ENCODE results near the gene DDX41.

Gene DDX41

DNA sequence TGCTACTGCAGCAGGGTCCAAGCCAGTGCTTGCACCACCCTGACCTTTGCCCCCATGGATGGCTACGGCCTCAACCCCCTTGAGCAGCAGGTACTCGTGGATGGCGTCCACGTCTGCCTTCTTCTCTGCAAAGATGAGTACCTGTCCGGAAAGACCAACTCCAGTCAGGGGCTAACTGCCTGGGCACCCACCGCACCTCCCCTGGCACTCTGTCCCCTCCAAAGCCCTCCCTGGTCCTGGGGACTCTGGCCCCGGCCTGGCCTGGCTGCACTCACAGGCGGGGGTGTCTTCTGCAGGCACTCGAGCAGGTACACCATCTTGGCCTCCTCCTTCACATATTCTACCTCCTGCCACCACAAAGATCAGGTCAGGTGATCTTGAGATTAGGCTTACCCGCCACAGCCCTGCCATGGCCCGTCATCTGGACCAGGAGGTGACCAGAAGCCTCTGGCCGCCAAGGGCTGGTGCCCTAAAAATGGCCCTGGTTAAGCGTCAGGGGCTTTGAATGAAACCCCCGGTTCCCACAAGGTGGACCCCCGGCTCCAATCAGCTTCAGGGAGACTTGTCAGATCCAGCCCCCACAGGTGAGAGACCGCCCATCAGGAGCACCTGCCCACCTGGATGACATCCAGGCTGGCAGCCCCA is 3.9 kb downstream of the DDX41 start:
- no peak for DNase-seq

DNA sequence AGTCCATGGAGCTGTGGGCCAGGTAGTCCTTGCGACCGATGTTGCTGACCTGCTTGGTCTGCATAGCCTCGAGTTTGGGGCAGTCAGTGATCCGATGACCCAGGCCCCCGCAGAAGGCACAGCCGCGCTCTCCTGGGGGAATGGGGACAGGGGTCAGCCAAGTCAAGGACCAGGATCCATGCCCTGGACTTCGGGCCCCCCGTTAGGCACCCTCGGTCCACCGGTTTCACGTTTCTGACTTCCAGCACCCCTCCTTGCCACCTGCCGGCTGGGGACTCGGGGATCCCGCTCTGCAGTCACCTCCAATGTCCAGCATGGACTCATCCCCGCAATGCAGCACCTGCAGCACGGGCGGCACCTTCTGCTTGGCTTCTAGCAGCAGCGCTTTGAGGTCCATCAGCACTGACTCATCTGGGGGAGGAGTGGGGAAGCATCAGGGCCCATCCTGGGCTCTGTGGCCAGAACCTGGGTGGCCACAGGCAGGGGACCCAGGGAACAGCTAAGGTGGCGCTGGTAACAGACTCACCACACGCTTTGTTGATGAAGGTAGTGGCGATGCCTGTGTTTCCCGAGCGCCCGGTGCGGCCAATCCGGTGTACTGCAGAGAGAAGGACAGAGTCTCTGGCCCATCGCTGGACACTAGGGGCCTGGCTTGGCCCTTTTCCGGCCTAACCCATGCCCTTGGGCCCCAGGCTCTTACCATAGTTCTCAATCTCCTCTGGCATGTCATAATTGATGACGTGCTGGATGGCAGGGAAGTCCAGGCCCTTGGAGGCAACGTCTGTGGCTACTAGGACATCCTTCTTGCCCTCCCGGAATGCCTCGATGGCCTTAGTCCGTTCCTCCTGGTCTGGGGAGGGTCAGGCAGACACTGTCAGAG is 4.7 kb downstream of the DDX41 start:
- no peak for DNase-seq

DNA sequence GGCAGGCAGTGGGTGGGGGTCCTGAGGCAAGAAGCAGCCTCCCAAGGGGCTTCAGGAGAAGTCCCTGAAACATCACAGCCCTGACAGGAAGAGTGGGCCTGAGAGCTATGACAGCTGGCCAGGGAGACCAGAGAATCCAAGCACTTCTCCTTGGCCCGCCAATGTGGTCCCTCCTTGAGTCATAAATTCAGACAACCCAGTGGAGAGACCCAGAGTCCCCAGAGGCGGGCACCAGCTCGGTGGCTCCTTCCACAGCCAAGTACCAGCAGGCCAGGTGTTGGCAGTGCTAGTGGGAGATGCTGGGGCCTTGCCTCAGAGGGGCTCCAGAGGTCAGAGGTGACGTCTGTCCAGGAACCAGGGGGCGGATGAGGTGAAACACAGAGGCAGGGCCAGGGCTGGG is 5.6 kb downstream of the DDX41 start:
- no peak for DNase-seq

DNA sequence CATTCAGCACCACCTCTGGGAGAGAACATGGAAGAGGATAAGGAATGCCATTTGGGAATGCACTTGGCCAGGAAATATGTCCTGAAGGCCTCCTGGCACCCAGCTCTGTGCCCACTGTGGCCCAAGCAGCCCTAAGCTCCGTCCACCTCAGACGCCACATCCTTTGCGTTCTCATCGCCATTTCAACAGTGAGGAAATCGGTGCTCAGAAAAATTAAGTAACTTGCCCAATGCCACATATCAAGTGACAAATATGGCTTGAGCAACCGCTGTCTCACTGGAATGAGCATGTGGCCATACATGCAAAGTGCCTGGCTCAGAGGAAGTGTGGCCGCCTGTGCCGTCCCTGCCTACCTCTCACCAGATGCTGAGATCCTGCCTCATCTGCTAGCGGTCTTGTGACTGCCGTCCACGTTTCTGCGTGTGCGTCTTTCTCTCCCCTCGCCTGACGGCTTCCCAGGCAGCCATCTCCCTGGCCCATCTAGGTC is 6.2 kb downstream of the DDX41 start:
- DNase-seq: no peak

DNA sequence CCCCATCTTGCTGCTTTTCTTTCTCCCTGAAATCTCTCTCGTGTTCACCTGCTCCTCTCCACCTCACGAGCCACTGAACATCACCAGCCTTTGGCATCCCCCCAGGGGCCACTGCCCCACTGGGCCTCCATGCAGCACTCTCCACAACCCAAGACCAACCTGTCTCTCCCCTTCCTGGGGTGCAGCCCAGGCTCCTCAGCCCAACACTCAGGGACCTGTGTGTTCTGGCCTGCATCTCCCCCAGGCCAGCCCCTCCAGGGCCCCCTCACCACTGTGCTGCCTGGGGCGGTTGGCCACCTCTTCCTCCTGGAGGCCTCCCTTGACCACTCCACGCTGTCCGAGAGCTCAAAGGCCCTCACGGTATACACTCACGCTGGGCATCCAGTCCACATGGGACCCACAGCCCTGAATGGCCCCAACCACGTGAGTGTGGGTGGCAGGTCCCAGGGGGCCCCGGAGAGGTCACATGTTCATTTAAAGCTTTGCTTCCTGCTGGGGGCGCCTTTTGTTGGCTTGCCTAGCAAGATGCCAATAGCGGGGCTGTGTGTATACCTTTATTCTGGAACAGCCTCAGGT is 6.7 kb downstream of the DDX41 start:
- DNase-seq: no peak

DNA sequence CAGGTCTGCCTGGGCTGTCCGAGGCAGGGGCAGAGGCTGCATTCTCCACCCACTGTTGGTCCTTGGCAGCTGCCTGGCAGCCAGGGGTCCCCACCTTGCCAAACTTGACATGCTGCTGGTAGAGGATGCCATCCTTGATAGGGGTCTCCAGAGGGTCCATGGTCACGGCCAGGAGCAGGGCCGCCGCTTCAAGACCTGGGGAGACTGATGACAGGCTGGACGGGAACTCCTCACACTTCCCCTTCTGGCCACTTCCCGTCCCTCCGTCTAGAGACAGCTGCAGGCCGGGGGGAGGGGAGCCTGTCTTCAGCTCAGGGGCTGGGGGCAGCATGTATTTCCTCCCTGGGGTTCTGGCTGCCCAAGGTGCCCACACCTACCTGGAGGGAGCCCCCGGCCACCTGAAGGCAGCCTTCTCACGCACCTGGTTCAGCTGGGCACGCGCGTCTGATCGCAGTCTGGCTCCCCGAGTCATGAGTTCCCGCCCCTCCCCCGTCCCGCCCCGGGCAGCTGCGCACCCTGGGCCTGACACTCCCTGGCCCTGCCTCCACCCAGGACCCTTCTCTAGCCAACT is 7.3 kb downstream of the DDX41 start, which contains the start of gene DOK3:
Gene DOK3 (minus strand): TSS at position 446 of the 571 bp plus-strand sequence. CDS start 286 bp downstream, at position 160.
- no peak for DNase-seq

DNA sequence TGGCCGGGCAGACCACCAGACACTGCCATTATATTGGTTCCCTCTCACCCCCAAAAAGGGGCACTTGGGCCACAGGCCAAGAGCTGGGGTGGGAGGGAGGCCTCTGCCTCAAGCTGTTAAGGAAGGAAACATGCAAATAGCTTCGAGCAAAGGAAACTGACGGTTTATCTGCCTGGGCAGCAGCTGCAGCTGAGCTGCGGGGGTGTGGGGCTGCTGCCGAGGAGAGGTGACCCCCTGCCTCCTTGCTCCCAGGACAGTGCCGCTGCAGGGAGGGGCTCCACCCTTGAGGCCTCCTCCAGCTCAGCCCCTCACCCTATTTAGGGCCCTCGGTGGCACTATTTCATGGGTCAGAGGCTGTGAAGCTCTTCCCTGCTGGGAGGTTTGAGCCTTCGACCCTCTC is 7.9 kb downstream of the DDX41 start:
- DNase-seq: no peak

DNA sequence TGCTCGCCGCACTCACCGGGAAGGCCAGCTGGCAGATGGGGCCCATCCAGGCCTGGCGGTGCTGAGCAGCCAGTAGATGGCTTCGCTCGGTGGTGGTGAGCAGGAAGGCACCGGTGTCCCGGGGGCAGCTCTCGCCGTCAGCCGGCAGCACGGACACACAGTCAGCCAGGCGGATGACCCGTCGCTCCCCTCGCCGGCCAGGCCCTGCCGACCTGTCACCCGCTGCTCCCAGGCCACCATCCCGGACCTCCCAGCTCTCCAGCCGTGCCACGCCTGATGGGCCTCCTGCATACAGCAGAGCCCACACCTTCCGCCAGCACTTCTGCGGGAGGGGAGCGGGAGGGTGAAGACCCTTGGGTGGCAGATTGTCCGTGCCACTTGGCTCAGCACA is 8.5 kb downstream of the DDX41 start:
- DNase-seq: no peak

DNA sequence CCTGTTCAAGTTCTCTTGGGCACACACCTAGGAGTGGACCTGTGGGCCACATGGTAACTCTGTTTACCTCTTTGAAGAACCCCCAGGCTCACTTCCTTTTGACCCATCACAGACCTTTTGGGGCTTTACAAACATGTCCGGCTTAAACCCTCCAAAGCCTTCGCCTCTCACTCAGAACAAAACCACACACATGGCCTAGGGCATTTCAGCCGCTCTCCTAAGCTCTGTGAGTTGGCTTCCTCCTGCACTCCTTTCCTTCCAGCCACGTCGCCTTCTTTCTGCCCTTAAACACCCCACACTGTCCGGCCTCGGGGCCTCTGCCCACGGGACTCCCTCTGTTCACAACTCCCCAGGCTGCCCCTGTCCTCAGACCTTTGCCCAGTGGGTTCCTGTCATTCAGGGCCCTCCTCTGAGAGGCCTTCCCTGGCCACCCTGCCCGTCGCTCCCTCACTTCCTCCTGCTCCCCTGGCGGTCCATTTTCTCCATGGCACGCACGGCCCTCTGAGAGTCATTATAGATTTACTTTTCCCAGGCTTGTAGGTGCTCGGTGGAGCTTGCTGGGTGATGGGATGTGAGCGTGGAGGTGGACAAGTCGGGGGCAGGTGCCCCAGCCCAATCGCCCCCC is 9.1 kb downstream of the DDX41 start:
- no peak for DNase-seq

DNA sequence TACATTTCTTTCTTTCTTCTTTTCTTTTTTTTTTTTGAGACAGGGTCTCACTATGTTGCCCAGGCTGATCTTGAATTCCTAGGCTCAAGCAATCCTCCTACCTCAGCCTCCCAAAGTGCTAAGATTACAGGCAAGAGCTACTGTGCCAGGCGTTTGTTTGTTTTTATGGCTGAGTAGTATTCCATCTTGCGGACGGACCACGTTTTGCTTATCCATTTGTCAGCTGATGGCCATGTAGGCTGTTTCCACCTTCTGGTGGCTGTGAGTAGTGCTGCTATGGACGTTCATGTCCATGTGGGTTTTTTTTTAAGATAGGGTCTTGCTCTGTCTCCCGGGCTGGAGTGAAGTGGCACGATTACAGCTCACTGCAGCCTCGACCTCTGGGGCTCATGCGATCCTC is 9.6 kb downstream of the DDX41 start:
- DNase-seq: no peak

DNA sequence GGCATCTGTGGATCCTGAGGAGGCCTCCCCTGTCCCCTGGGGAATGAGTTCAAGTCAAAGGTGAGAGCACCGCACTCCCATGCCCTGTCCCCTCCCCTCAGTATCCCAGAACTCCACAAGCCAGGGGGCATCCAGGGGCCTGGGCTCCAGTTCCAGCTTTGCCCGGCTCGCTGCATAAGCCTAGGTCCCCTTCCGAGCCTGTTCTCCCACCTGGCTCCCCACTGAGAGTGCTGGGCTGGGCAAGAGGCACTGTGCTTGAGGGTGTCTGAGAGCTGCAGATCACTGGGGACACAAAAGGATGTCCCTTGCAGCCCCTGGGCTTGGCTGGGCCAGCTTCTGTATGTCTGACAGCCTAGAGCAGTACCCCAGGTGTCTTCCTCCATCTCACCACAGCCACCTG is 11.7 kb downstream of the DDX41 start:
- no peak for DNase-seq

DNA sequence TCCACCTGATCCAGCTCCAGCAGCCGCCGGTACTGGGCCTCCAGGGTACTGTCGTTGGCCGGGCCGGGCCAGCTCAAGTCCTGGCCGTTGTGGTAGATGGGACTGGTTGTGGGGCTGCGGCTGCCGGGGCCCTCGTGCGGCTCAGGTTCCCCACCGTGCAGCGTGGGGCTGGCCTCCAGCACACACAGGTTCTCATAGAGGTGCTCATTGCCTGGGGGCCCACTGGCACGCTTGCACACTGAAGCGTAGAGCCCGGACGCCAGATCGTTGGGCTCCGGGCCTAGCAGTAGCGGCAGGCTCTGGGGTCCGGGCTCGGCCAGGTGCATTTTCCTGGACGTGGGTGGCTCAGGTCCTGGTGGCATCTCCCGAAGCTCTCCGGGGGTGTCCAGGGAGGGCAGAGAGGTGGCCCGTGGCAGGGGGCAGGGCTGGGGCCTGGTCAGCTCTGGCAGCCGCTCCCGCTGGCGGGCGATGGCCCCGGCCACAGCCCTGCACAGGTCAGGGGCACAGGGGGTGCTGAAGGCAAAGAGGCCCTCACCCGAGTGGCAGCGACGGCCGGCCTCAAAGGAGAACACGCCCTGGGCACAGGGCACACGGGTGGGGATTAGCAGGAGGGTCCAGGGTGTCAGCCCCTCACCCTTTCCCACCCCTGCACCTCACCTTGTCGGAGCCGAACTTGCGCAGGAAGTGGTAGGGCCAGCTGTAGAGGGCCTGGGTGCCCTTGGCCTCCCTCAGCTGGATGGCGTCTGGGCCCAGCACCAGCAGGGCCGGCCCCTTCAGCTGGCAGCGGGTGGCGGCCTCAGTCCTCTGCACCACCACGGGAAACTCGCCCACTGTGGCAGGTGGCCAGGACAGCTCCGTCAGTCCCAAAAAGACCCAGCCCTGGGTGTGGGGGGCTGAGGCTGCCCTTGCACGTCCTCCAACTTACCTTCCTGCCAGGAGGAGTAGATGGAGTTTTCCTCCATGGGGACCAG is 12.4 kb downstream of the DDX41 start:
- DNase-seq: no peak

DNA sequence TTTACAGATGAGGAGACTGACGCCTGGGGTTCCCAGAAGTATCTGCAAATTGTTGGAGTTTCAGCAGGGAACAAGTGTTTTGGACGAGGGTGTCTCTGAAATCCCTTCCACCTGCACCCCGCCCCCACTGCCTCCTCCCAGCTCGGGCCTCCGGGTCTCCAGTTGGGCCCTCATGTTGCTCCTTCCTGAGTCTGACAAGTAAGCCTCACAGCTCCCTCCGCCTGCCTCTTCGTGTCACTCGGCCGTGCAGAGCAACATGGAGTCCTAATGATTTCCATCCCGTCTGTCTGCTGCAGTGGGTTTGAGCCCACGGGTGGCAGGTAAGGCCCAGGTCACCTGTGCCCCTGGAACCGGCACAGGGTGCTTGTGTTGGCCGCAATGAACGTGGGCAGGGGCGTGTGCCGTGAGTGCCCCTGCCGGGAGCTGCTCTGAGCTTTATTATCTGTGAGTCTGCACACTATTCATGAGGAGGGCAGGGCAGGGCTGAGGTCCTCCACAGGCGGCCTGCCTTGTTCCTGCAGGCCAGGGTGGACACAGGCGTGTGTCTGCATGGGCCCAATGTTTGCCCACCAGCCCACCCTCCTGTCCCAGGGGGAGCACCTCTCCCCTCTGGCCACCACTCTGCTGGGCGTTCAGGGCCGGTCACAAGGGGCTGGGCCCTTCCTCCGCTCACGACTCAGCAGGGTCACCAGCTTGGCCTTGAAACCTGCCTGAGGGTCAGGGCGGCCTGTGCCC is 13.2 kb downstream of the DDX41 start:
- DNase-seq: no peak

DNA sequence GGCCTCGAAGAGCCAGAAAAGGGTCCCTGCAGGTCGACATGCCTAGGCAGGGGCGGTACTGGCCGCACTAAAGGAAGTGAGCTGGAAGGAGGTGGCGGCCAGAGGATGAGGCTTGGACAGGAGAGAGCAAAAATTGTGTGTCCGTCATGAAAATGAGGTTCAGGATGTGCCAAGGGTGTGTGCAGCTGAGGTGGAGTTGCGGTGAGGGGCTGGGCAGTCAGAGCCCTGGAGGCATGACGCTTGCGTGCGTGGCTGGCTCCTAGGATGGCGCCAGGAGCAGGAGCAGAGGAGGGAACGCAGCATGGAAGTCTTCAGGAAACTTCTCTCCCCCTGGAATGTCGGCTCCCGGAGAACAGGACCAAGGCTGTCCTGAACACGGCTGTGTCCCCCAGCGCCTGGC is 13.9 kb downstream of the DDX41 start:
- no peak for DNase-seq

DNA sequence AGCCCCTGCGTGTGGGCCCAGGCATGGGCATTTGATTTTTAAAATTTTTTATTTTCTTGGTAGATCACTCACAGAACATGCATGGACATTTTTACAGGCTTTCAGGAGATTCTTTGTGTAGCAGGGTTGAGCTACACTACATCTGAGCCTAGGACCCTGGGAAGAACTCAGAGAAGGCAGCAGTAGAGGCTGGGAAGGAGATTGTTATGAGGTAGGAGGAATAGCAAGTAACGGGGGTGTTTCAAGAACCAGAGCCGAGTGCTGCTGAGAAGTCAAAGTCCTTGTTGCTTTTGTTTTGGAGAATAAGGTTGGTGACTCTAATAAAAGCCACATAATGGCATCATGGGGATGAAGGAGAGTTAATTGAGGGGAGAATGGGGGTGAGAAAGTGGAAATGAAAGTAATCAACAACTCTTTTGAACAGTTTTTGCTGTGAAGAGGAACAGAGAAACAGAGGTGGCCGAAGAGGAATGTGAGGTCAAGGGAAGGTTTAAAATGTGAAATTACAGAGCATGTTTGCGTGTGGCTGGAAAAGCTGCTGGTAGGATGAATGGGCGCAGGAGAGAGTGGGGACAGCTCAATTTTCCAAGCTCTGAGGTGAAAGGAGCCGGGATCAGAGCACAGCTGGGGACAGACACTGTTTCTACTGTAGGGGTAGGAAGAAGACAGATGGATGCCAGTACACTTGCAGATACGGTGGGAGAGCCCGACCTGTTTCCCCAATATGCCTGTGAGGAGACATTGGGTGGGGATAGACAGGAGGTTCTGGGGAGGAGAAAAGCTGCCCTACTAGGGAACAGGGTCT is 14.7 kb downstream of the DDX41 start:
- no peak for DNase-seq

DNA sequence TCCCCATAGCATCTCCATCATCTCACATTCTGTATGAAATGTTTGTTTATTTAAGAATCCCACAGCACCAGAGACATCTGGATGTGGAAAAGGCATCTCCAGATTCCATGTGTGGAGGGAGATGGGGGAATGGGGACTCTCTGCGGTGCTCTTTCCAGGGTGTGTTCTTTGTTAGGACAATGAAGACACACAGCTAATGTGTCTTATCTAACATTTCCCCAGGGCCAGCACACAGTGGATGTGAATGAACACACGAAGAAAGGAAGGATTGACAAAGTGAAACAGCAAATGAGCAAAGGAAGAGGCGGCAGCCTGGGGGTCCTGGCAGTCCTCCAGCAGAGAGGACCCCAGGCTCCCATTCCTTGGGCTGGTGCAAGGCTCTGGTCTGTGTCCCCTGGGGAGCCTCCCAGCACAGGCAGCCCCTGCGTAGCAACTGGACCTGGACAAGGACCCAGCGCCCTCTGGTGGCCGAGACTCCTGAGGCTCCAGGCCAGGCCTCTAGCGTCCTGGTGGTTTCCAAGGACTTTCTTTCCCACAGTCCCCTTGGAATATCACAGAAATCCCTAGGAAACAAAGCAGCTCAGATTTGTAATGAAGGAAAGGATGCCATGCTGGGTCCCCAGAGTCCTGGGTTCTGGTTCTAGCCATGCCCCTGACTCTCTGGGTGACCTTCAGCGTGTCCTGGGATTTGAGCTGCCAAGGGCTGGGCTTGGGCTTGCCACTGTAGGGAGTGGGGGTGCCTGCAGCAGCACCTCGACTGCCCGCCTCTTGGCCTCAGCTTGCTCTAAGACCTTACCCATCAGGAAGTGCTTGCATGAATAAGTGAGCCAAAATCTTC is 15.9 kb downstream of the DDX41 start:
- DNase-seq: peak; percentile 89

DNA sequence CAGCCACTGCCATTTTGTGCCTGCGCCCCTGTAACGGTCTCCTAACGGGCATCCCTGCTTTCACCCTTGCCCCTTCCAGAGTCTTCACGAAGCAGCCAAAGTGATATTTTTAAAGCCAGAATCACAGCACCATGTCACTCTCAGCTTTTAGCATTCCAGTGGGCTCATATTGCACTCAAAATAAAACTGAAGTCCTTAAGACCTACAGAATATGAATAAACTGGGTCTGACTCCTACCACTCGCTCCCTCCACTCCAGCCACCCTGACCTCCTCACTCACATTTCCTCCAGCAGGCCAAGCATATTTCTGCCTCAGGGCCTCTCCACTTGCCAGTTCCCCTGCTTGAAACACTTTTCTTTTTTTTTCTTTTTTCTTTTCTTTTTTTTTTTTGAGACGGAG is 16.9 kb downstream of the DDX41 start:
- DNase-seq: no peak

DNA sequence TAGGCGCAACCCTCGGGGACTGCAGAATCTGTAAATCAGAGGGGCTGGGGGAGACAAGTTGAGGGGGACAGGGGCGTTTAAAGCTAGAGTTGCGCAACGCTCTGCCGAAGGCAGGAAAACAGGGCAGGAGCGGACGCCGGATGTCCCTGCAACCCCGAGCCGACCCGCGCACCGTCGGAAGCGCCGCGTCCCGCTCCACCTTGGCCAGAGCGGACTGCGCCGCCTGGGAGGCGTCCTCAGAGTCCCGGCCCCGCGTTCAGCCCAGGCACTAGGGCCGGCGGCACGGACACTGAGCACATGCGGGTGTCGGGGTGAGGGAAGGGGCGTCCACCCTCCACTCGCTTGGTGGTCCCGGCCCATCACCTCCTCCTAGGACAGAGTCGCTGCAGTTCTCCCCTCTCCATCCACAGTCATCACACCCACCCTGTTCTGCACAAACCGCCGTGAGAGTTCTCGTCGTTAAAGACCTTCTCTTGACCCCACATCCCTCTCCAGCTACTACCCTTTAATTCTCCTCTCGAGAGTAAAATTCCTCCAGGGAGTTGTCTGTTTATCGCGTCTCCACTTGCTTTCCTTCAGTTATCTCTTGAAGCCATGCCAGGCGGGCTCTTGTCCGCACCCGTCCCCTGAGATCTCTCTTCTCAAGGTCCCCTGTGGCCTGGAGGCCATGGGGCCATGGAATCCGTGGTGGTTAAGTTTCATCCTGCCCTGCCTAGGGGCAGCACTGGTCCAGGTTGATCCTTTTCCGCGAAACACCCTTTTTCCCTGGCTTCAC is 18.6 kb downstream of the DDX41 start:
- no peak for DNase-seq
